Lower leg skin (tissue), 3 donors: Measurements from ENCODE around the gene VPS25.

Source experiments
- POLR2A ChIP-seq, 2 donors: fragments of 450-650 bp; IDR thresholded peaks; one replicate each; pipeline ENCODE4 v1.6.1; 2016 to 2017; ENCODE audit warnings: antibody characterized with exemption in 2 of 2, mild to moderate bottlenecking in 1 of 2, moderate library complexity in 1 of 2
- TF ChIP-seq, protein P1 (sequence below), 3 donors: fragments of 450-650 bp; IDR thresholded peaks; one replicate each; pipeline ENCODE4 v1.5.1; 2016; ENCODE audit warnings: antibody characterized with exemption in 3 of 3, mild to moderate bottlenecking in 3 of 3, moderate library complexity in 2 of 3

DNA sequence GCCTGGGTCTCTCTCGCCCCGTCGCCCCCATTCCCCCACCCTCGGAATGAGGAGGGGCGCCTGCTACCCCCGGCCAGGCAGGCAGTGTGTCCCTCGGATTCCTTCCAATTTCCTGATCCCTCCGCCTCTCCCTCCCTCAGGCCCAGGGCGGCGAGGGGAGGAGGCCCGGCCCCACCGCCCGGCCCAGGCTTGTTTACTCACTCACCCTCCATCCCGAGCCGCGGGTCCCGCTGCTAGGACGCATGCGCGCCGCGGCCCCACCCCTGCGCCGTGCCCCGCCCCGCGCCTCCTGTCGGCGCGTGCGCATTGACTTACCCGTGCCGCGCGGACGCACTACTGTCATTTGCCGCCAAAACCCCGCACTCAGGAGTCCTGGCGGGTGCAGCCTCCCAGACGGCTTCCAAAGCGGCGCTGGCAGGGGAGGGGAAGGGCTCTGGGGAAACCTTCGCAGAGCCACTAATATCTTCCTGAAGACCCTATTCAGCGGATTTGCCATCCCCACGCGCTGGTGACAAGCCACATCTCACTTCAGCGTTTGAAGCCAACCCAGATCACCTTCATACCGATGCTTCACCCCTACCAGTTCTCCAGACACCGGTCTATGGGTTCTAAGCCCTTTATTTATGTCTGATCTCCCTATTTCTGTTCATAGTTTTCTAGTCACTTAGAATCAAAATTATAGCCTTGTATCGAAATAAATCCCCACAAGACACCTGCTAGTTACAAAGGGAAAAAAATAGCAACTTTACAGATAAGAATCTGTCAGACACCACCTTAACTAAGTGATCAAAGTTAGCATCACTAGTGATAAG is 28.2 kb upstream of the VPS25 start, which contains the start of gene EZH1:
- TF ChIP-seq, protein P1, sequence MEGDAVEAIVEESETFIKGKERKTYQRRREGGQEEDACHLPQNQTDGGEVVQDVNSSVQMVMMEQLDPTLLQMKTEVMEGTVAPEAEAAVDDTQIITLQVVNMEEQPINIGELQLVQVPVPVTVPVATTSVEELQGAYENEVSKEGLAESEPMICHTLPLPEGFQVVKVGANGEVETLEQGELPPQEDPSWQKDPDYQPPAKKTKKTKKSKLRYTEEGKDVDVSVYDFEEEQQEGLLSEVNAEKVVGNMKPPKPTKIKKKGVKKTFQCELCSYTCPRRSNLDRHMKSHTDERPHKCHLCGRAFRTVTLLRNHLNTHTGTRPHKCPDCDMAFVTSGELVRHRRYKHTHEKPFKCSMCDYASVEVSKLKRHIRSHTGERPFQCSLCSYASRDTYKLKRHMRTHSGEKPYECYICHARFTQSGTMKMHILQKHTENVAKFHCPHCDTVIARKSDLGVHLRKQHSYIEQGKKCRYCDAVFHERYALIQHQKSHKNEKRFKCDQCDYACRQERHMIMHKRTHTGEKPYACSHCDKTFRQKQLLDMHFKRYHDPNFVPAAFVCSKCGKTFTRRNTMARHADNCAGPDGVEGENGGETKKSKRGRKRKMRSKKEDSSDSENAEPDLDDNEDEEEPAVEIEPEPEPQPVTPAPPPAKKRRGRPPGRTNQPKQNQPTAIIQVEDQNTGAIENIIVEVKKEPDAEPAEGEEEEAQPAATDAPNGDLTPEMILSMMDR (IDR thresholded peaks at IDR 0.05) = no peak
- peak in 1 of 2 donors; percentile 45 for TF ChIP-seq POLR2A (IDR thresholded peaks at IDR 0.05)
